Eye (tissue), 1 donor: ENCODE data around the gene PGLYRP2.
A peak's percentile ranks its signal among the peaks of the same experiment; 100 is the strongest.

Experiments used
- DNase-seq: peaks from one replicate; pipeline ENCODE4 v3.0.0-alpha.2; 2015

PGLYRP2 gene

DNA sequence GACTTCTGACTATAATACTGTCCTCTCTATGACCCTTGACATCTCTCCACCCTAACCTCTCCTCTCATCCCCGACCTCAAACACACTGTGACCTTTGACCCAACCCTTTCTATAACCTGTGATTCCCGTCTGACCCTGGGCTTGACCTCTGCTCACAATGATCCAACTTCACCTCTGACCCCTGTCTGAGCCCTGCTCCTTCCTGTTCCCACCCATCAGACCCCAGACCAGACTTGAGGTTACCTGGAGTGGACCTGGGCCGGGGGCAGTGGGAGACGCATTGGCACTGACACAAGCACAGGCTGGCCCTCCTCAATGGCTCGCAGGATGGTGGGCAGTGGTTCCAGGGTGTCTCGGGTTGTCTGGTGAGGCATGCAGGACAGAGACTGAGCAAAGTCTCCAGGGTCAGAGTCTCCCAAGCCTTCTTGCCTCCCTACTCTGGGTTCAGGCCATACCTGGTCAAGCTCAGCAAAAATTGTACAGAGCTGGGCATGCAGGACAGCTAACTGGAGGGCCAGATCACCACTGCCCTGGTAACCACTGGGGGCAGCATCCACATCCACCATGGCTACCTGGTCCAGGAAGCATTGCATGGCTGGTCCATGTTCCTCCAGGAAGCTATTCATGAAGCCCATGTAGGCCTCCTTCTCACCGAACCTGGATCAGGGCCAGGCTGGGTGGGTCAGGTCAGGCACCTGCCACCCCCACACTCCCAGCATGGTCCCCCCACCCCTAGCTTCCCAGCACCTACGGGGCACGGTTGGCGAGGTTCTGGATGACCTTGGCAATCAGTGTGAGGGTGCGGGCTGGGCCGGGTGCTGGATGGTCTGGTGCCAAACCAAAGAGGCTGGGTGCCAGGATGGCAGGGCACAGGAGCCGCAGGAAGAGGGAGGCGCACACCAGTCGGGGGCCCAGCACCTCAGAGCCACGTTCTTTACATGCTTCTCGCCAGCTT, 25.1 kb downstream of the PGLYRP2 start:
- no peak for DNase-seq

GRCh38 chr19:15453091-15453578, 26.2 kb downstream of the PGLYRP2 start:
- DNase-seq, result peak; percentile 20

GRCh38 chr19:15452111-15453047, 26.9 kb downstream of the PGLYRP2 start:
- DNase-seq, result peak; percentile 91

- DNase-seq, result peak; percentile 5
Observed at GRCh38 chr19:15450528-15450890, 28.8 kb downstream of the PGLYRP2 start.

GRCh38 chr19:15449620-15450527, 29.4 kb downstream of the PGLYRP2 start, which contains the start of gene WIZ:
Gene WIZ (minus strand): TSS chr19:15449956. CDS start chr19:15448307, 1,649 bp downstream.
- DNase-seq, result peak; percentile 89

DNA sequence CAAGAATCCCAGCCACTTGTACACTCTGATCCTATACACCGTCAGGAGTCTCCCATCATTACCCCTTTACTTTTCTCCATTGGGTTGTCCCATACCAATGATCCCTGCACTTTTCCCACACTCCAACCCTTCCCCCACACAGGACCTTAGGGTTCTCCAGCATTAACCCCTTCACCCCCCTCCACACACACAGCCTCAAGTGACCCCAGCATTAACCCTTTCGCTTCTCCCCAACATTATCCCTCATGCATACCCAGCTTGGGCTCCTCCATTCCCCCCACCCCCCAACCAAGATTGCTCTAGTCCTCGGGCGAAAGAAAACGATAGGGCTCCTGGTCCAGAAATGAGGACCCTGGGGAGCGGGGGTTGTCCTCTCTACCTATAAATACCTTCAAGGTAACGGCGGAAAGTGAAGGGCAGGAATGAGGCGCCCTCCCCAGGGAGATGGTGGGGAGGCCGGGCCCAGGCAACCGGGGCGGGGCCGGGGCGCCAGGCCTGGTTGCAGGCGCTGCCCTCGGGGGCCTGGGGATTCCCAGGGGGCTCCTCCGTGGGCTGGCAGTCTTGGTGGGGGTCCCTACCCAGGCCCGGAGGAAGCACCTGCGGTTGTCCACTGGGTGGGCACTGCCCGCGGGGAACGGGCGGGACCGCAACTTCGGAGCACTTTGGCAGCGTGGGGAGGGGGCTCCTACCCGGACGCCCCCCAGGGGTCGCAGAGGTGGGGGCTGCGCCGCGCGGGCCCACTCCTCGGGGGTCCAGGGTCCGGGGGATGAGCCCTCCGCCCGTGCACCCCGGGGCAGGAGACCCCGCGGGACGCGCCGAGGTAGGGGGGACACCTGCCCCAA, 30.3 kb downstream of the PGLYRP2 start:
- DNase-seq, result peak; percentile 39

GRCh38 chr19:15448044-15448777, 31.1 kb downstream of the PGLYRP2 start:
- no peak for DNase-seq

GRCh38 chr19:15447057-15447456, 32.2 kb downstream of the PGLYRP2 start:
- no peak for DNase-seq

- no peak for DNase-seq
Observed at GRCh38 chr19:15445807-15446376, 33.4 kb downstream of the PGLYRP2 start.

DNA sequence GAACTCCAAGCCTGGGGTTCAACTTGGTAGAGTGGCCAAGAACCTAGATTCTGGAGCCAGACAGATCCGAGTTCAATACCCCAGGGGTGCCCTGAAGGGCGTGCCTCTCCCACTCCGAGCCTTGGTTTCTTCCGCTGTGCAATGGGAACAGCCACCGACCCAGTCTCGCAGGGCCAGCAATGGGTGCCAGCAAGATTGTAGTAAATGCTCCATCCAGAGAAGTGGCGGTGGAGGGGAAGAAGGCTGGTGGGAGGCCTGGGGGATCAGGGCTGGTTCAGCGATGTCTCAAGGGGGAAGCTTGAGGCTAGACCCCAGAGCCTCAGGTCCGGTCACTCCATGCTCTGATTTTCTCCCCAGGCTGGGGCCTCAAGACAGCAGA, 34.1 kb downstream of the PGLYRP2 start:
- DNase-seq, result no peak

DNA sequence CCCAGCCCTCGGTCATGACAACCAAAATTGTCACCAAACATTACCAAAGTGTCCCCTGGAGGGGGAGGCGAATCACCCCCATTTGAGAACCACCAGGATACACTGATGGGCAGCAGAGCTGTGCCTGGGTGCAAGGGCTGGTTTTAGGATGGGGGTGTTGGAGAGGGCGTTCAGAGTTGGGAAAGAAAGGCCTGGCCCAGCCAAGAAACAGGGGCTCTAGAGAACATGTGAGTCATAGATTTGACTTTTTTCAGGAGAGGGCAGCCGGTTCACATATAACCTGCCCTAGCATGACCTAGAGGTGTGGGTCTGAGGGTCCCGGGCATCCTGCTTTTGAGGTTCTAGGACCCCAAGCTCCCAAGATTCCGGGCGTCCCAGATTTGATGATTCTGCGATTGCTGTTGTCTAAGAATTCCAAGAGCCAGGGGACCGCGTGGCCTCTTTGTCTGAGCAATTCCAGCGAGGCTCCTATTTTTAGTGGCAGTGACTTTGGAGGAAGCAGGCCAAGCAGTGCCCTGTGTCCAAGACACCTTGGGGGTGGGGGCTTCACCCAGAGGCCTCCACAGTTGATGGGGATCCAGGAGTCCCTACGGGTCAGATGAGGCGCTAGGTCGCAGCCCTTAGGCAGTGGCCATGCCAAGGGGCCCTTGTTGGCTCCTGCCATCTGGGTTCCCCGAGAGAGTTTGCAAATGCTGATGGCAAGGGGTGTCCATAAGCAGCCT, 34.6 kb downstream of the PGLYRP2 start:
- no peak for DNase-seq

- no peak for DNase-seq
Observed at GRCh38 chr19:15443838-15444237, 35.5 kb downstream of the PGLYRP2 start.

GRCh38 chr19:15443325-15443724, 36.0 kb downstream of the PGLYRP2 start:
- no peak for DNase-seq

DNA sequence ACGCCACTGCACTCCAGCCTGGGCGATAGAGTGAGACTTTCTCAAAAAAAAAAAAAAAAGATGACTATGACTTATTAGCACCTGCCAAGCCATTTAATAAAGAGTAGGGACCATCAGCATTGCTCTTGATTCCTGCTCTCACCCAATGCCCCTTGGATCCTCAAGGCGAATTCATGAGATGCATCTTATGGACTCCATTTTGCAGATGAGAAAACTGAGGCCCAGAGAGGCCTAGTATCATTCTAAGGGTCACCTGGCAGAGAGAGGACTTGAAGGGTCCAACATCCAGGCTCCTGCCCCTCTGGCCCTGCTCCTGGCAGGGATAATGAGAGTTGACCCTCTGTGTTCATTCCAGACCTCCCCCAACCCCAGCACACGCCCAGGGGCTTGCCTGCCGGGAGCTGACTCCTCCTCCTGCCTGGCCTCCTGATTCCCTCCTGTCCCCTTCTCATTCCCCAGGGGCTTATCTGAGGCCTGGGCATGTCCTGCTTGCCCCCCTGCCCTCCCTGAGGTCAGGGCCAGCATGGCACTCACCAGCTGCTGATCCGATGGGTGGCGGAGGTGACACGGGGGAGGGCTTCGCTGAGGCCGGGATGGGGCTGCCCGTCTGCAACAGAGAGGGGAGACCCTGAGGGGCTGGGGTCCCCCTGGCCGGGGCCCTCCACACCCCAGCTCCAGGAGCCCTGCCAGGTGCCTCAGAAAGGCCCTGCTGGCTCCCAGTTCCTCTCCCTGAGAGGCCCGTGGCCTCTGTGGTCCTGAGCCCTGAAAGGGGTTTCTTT, 37.0 kb downstream of the PGLYRP2 start:
- DNase-seq, result no peak

- no peak for DNase-seq
Observed at GRCh38 chr19:15441317-15441716, 38.0 kb downstream of the PGLYRP2 start.

- no peak for DNase-seq
Observed at GRCh38 chr19:15439821-15440641, 39.3 kb downstream of the PGLYRP2 start.

DNA sequence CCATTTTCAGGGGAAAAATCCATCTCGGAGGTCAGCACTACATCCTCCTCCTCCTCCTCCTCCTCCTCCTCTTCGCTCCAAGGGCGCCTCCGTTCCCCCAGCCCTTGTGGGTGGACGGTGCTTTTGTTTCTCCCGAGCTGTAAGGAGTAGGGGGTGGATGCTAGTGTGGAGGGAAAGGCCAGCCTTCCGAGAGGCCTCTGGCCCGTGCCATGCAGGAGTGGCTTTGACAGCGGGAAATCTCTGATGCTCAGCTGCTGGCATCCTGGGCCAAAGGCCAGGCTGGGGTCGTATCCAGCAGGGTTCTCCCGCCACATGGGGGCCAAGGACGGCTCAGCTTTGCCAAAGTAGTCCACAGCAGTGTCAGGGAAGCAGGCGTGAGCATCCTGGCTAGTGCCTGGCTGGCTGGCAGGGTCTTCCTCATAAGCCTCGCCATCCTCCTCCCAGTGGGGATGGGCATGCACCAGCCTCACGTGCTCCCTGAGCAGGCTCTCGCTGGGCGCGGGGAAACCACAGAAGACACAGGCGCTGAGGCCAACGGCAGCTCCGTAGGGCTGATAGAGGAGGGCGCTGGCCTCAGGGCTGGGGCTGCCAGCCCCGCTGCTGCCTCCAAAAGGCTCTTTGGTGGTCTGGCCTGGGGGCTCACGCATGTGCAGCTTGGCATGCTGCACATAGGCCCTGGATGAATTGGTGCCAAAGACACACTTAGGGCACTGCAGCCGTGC, 40.1 kb downstream of the PGLYRP2 start:
- no peak for DNase-seq
